Panc1 (cell line): ENCODE results near the gene SND1.

ENCODE experiments used
- POLR2AphosphoS5 ChIP-seq: IDR thresholded peaks from 2 replicates; pipeline ENCODE4 v1.6.1; 2012; ENCODE audit warnings: mild to moderate bottlenecking, low read depth, low read length, moderate library complexity
- SIN3A ChIP-seq: IDR thresholded peaks from 2 replicates; pipeline ENCODE4 v1.6.1; 2012; ENCODE audit warnings: low read depth, mild to moderate bottlenecking, low read length, moderate library complexity, borderline replicate concordance; ENCODE audit not compliant: insufficient read depth
- TCF7L2 ChIP-seq: IDR thresholded peaks from 2 replicates; pipeline ENCODE4 v1.6.1; 2011; ENCODE audit warnings: mild to moderate bottlenecking, low read depth, low read length, inconsistent platforms
- TF ChIP-seq, protein P1 (sequence below): fragments of 450-650 bp; IDR thresholded peaks from 2 replicates; pipeline ENCODE4 v1.5.1; 2017; ENCODE audit warnings: mild to moderate bottlenecking
- TF ChIP-seq, protein P2 (sequence below), 2 experiments: IDR thresholded peaks; 2 replicates each; pipeline ENCODE4 v1.6.1; 2011 to 2012; ENCODE audit warnings: low read depth in 2 of 2, control low read depth in 1 of 2, low read length in 1 of 2, mild to moderate bottlenecking in 1 of 2, moderate library complexity in 1 of 2; ENCODE audit not compliant: insufficient read depth in 1 of 2

DNA sequence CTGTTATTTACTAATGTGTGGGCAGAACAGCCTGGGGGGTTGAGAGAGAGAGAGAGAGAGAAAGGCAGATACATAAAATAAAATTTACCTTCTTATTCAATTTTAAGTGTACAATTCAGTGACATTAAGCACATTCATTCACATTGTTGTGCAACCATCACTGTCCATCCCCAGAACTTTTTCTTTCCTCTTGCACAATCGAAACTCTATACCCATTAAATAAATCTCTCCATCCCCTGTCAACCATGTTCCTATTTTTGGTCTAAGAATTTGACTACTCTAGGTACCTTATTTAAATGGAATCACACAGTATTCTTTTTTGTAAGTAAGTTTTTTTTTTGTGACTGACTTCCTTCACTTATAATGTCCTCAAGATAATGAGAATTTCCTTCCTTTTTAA, 181.6 kb downstream of the SND1 start:
- TF ChIP-seq, protein P1, sequence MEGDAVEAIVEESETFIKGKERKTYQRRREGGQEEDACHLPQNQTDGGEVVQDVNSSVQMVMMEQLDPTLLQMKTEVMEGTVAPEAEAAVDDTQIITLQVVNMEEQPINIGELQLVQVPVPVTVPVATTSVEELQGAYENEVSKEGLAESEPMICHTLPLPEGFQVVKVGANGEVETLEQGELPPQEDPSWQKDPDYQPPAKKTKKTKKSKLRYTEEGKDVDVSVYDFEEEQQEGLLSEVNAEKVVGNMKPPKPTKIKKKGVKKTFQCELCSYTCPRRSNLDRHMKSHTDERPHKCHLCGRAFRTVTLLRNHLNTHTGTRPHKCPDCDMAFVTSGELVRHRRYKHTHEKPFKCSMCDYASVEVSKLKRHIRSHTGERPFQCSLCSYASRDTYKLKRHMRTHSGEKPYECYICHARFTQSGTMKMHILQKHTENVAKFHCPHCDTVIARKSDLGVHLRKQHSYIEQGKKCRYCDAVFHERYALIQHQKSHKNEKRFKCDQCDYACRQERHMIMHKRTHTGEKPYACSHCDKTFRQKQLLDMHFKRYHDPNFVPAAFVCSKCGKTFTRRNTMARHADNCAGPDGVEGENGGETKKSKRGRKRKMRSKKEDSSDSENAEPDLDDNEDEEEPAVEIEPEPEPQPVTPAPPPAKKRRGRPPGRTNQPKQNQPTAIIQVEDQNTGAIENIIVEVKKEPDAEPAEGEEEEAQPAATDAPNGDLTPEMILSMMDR: no peak
- TF ChIP-seq POLR2AphosphoS5: no peak
- TF ChIP-seq, protein P2, sequence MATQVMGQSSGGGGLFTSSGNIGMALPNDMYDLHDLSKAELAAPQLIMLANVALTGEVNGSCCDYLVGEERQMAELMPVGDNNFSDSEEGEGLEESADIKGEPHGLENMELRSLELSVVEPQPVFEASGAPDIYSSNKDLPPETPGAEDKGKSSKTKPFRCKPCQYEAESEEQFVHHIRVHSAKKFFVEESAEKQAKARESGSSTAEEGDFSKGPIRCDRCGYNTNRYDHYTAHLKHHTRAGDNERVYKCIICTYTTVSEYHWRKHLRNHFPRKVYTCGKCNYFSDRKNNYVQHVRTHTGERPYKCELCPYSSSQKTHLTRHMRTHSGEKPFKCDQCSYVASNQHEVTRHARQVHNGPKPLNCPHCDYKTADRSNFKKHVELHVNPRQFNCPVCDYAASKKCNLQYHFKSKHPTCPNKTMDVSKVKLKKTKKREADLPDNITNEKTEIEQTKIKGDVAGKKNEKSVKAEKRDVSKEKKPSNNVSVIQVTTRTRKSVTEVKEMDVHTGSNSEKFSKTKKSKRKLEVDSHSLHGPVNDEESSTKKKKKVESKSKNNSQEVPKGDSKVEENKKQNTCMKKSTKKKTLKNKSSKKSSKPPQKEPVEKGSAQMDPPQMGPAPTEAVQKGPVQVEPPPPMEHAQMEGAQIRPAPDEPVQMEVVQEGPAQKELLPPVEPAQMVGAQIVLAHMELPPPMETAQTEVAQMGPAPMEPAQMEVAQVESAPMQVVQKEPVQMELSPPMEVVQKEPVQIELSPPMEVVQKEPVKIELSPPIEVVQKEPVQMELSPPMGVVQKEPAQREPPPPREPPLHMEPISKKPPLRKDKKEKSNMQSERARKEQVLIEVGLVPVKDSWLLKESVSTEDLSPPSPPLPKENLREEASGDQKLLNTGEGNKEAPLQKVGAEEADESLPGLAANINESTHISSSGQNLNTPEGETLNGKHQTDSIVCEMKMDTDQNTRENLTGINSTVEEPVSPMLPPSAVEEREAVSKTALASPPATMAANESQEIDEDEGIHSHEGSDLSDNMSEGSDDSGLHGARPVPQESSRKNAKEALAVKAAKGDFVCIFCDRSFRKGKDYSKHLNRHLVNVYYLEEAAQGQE (IDR thresholded peaks at IDR 0.05; ENCODE audit: insufficient read depth in 1 of 2, low read depth in 2 of 2, low read length in 1 of 2): no peak
- TF ChIP-seq SIN3A: no peak
- TF ChIP-seq TCF7L2: no peak
